RWPE1 (cell line): ENCODE measurements around the gene ISLR.

ENCODE experiments used
- CTCF ChIA-PET: fragments of 350-600 bp; sonication (Branson Sonifier 250); formaldehyde crosslinking; extraction: SDS; loops from one replicate; lab custom pipeline; 2021; lab: Yijun Ruan, JAX
- POLR2A ChIA-PET: fragments of 400-600 bp; formaldehyde crosslinking; extraction: SDS; loops from one replicate; lab custom pipeline; 2020; ENCODE audit warnings: antibody characterized with exemption; ENCODE audit not compliant: low non-redundant PET; lab: Yijun Ruan, JAX
- DNase-seq: peaks from one replicate; pipeline ENCODE4 v3.0.0; 2012; ENCODE audit warnings: low spot score
- H3K27ac ChIP-seq: fragments of 450-650 bp; 2 replicates; pipeline ENCODE4 v1.5.1; 2017
- CTCF ChIP-seq: fragments of 450-650 bp; conservative IDR thresholded peaks from 2 replicates; pipeline ENCODE4 v1.5.1; 2017; ENCODE audit warnings: low read depth, mild to moderate bottlenecking

The ISLR gene

GRCh38 chr15:74175271-74176191 is 2.0 kb downstream of the ISLR start:
- TF ChIP-seq CTCF, result no peak
- H3K27ac ChIP-seq, result no peak overlapping the region
- ChIA-PET CTCF (no interaction called here), POLR2A (no interaction called here)
- no peak for DNase-seq

- ChIA-PET POLR2A (no interaction called here), CTCF (interaction anchor here (0.7 to 0.9 kb wide), 2 partner anchors 126 to 127 kb away, joined by 3 read pairs; no protein-coding TSS in a partner anchor)
- TF ChIP-seq CTCF, result no peak
- DNase-seq, result no peak
- no peak overlapping the region for H3K27ac ChIP-seq
These were observed 3.0 kb downstream of the ISLR start for GRCh38 chr15:74176262-74177214.

- no peak for DNase-seq
- peak overlapping the region; percentile 63 for H3K27ac ChIP-seq
- POLR2A ChIA-PET, result no interaction called here
- no peak for TF ChIP-seq CTCF
- CTCF ChIA-PET, result no interaction called here
These were observed 5.0 kb downstream of the ISLR start for GRCh38 chr15:74178326-74179100.

GRCh38 chr15:74179101-74179841 is 5.8 kb downstream of the ISLR start:
- CTCF ChIA-PET, result interaction anchor here (0.7 kb wide), 1 partner anchor 260 kb away, joined by 3 read pairs; no protein-coding TSS in a partner anchor
- POLR2A ChIA-PET, result no interaction called here
- peak; percentile 68 for DNase-seq
- TF ChIP-seq CTCF, result no peak
- H3K27ac ChIP-seq, result peak overlapping the region; percentile 63

GRCh38 chr15:74179983-74180880 is 6.7 kb downstream of the ISLR start:
- CTCF ChIA-PET, result interaction anchor here (0.7 kb wide), 1 partner anchor 259 kb away, joined by 3 read pairs; no protein-coding TSS in a partner anchor
- POLR2A ChIA-PET, result no interaction called here
- H3K27ac ChIP-seq, result peak overlapping the region; percentile 63

More at GRCh38 chr15:74179983-74180880, 6.7 kb downstream of the ISLR start:
- DNase-seq, result no peak
- TF ChIP-seq CTCF, result no peak
